OCI-M2 (cell line): Measurements from ENCODE around the gene AHCY.
"Not testable (repeated sequence)": the region's sequence is repeated elsewhere in the genome, so short reads cannot be mapped to it uniquely, and the experiment has no call there.

Source experiments
- DNase-seq: peaks from one replicate; lab custom pipeline; 2025; ENCODE audit not compliant: unreplicated experiment; lab: John Stamatoyannopoulos, UW

AHCY gene

GRCh38 chr20:34262488-34263288 lies 40.5 kb downstream of the AHCY start:
- no peak for DNase-seq

GRCh38 chr20:34260208-34260942 lies 42.8 kb downstream of the AHCY start:
- DNase-seq, result no peak

- DNase-seq, result no peak
Observed at GRCh38 chr20:34256629-34257124, 46.5 kb downstream of the AHCY start.

DNA sequence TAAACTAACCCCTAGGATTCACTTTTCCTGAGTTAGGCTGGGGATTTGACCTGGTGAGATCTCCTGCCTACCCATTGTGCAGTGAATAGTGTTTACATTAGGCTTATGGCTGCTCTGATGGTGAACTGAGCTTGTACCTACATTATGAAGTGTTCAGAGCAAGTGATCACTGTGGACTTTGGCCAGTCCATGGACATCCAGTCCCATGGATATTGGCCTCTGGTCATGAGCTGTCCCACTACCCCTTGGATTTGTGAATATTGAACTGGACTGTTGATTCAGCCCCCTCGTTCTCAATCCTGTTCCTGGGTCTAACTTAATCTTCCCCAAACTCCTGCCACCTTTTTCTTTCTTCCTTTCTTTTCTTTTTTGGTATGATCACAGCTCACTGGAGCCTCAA lies 48.2 kb downstream of the AHCY start:
- no peak for DNase-seq

DNA sequence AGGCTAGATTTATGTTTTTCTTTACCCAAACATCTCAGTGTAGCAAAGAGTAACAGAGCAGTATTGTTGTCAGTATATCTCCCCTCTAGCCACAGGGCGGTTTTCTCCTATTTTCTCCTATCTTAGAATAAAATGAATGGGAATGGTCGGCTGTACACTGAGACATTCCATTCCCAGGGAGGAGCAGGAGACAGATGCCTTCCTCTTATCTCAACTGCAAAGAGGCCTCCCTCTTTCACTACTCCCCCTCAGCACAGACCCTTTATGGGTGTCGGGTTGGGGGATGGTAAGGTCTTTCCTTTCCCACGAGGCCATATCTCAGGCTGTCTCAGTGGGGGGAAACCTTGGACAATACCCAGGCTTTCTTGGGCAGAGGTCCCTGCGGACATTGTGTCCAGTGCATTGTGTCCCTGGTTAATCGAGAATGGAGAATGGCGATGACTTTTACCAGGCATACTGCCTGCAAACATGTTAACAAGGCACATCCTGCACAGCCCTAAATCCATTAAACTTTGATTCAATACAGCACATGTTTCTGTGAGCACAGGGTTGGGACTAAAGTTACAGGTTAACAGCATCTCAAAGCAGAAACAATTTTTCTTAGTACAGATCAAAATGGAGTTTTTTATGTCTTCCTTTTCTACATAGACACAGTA lies 50.6 kb downstream of the AHCY start:
- peak; percentile 30 for DNase-seq

DNA sequence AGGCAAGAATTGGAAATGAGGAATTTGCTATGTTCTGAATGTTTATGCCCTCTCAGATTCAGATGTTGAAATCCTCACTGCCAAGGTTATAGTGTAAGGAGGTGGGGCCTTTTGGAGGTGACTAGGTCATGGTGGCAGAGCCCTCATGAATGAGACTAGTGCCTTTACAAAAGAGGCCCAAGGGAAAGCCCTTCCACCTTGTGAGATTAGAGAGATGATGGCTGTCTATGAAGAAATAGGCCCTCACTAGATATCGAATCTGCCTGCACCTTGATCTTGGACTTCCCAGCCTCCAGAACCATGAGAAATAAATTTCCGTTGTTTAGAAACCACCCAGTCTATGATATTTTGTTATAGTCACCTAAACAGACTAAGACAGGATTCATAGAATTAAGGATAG lies 51.5 kb downstream of the AHCY start:
- no peak for DNase-seq

DNA sequence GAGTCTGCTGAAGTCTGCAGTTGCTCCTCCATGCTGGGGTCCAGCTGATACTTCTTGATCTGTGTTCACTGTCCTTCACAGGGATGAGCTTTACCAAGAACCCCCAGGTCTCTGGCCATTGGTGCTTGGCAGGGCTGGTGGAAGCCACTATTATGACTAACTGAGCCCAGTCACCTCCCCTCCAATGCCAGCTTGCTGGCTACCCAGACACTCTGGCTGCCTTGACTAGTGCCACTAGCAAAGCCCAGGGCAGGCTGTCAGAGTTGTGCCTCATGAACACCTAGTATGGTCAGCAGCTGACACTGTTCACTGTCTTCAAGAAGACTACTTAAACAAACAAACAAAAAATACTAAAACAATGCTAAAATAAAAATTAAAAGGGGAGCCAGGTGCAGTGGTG lies 53.1 kb downstream of the AHCY start:
- no peak for DNase-seq

DNA sequence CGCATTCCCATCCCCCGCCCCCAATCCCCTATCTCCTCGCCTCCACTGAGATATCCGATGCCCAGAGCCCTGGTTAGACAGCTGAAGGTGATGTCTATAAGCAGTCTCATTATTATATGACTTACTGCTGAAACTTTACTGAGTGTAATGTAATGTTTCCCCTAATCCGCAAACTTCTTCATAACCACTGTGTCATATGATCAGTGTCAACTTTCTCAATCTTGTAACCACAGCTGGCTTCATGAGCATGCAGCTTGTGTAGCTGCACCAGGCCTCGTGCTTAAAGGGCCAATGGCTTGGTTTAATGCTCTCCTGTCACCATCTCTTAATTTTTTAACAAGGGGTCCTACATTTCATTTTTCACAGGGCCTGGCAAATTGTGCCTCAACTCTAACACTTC lies 53.9 kb downstream of the AHCY start:
- no peak for DNase-seq

DNA sequence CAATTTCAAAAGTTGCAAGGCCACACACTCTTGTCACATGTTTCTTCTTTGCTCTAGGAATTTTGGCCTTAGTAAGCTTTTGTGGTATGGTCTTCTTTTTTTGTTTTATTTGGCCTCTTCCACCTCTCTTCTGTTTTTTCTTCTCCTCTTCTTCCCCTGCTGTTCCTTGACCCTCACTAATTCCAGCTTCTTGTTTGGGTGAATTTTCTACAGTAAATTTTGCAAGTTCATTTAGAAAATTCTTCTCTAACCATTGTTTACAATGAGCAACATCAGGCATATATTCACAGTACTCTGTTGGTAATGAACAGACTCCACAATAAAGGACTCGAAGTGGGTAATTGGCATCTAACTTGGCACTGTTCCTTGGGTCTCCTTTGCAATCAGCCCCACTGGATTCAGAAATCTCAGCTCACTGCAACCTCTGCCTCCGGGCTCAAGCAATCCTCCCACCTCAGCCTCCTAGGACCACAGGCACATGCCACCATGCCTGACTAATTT lies 57.0 kb downstream of the AHCY start:
- no peak for DNase-seq

- no peak for DNase-seq
Observed at GRCh38 chr20:34243377-34243776, 59.8 kb downstream of the AHCY start.

- no peak for DNase-seq
Observed at GRCh38 chr20:34242879-34243278, 60.3 kb downstream of the AHCY start.

- not testable (repeated sequence) for DNase-seq
Observed at GRCh38 chr20:34242015-34242414, 61.1 kb downstream of the AHCY start.

DNA sequence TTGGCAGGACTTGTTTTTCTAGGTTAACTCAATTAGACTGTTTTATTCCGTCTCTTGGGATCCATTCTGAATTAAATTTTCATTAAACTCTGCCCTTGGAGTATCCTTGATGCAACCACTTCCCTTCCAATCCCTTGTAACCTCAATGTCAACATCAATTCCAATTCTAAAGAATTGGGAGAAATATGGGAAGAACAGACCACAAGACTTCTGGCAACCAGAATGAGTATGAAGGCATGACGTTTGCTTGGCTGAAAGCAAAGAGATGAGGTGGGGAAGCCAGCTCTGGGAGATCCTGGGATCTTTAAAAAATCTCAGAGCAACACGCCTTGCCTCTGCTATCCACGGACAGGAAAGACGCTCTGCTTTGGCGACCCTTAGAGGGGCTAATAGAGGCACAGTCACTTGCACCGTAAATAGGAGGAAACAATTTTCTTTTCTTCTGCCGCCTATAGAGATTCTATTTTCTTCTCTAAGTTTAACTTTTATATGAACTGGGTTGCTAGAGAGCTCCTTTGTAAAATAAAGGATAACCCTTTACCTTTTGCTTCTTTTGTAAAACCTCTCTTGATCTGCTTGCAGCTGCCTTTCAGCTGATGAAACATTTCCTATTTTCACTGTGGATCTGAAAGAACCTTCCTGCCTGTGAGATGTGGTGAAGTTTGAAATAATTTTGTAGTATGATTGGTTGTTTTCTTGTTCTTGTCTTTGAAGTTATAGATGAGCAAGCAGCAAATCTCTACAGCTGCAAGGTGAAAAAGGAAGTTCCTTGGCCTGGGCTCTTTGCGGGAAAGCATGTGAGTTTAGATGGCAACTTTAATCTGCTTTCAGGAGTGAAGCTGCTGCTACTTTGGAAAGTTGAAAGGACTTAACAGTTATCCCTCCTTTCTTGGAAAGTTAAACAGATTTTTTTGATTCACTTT lies 62.2 kb downstream of the AHCY start, which contains the start of gene ASIP:
Gene ASIP, plus strand, starts transcription at position 731 of the 923 bp plus-strand sequence. CDS start 18,952 bp downstream, outside the sequence.
- DNase-seq, result no peak

DNA sequence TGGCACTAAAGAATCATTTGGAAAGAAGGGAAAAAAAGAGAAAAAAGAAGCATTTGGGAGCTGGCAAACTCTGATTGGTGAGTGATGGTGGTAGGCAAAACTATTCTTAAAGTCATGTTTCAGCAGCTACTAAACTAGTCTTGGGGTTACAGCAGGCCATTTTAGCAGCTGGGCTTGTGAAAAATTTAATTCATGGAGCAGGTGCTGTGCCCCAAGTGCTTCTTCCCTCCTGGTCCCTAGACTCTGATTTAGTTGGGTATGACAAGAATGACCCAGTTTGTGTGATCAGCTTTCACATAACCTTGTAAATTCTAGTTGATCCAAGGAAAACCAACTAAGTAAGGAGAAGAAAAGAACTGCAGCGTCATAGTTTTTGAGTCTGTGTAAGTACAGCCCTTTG lies 63.0 kb downstream of the AHCY start:
- DNase-seq, result no peak

DNA sequence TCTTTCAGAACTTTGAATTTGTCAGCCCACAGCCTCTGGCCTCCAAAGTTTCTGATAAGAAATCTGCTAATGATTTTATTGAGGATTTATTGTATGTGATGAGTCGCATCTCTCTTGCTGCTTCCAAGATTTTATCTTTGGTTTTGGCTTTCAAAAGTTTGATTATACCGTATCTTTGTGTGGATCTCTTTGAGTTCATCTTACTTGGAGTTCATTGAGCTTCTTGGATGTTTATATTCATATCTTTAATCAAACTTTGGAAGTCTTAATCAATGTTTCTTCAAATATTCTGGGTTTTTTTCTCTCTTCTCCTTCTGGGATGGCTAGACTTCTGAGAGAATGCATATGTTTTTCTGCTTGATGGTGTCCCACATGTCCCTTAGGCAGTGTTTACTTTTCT lies 65.2 kb downstream of the AHCY start:
- DNase-seq, result no peak

DNA sequence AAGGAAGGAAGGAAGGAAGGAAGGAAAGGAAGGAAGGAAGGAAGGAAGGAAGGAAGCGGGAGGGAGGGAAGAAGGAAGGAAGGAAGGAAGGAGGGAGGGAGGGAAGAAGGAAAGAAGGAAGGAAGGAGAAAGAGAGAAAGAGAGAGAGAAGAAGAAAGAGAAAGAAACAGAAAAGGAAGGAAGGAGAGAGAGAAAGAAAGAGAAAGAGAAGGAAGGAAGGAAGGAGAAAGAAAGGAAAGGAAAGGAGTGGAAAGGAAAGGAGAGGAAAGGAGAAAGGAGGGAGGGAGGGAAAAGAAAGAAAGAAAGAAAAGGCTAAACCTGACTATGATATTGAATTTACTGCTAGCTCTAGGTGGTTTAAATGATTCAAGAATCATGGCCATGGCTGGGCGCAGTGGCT lies 67.3 kb downstream of the AHCY start:
- DNase-seq, result no peak

DNA sequence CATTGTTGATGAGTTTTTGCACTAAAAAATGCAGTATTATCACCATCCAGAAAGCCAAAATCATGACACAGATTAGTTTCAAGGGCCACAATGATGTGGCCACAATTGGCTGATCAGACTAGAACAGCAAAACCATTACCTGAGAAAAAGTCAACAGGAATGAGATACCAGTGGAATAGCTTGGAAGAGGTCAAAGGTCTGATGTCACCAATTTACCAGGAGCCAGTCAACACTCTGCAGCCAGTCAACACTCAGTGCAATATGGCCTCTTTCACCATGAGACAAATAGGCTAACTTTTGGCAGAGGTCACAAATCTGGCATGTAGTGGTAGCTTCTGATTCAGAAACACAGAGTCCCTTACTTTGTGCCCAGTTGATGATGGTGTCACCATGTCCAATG lies 69.5 kb downstream of the AHCY start:
- DNase-seq, result no peak

DNA sequence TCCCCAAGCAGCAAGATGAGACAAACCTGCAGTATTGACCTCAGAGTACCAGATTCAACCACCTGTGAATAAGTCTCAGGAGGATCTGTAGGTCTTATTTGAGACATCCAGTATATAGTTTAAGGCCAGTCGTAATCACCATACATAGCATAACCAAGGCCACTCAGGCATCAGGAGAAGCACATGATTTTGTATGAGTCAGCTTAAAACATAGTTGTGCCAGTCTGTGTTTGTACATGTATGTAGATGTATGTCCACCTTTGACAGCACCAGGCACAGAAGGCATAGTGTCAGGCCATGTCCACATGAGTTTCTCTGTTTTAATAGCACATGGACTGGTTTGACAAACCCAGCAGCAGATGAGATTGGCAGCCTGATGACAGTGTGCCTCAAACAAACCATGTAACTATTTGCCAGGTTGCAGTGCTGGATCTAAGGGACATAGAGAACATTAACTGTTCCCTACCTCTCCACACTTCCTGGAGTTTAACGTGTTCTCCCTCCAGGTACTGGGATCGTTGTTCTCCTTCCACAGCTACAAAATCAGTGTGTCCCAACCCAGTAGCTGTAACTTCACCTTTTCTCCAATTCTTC lies 70.6 kb downstream of the AHCY start:
- DNase-seq, result no peak

DNA sequence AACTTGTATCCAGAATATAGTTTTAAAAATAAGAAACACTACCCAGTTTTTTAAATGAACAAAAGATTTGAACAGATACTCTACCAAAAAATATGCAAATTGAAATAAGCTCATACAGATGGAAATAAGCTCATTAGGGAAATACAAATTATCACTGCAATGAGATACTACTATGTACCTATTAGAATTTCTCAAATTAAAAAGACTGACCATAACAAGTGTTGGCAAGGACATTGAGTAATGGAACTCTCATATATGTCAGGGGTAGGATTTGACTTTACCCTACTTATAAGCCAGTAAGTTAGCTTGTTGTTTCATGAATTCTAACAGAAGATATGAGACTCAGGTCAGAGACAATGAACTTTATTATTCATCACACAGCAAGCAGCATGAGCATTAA lies 71.5 kb downstream of the AHCY start:
- DNase-seq, result no peak
